Measurements from ENCODE around the gene ATE1.

The ATE1 gene

GRCh38 chr10:121694966-121695643, 232.7 kb downstream of the ATE1 start:
- no peak for DNase-seq
- Mint-ChIP-seq H3K27ac (no peak overlapping the region), H3K27me3 (no peaks in the 10 kb centered on the region), H3K4me1 (ENCODE audit: low read depth) (no peaks in the 10 kb centered on the region), H3K36me3 (ENCODE audit: low read depth) (no peaks in the 10 kb centered on the region), H3K9me3 (peaks cover 6% of the 10 kb centered on the region), H3K4me3 (no peak overlapping the region)

GRCh38 chr10:121694327-121694965, 233.4 kb downstream of the ATE1 start:
- no peak overlapping the region for H3K4me3 Mint-ChIP-seq
- peaks cover 5% of the 10 kb centered on the region for H3K9me3 Mint-ChIP-seq
- no peaks in the 10 kb centered on the region for H3K4me1 Mint-ChIP-seq (ENCODE audit: low read depth)
- H3K36me3 Mint-ChIP-seq (ENCODE audit: low read depth): no peaks in the 10 kb centered on the region
- H3K27ac Mint-ChIP-seq: no peak overlapping the region
- H3K27me3 Mint-ChIP-seq: no peaks in the 10 kb centered on the region
- DNase-seq: no peak

GRCh38 chr10:121692626-121693025, 235.2 kb downstream of the ATE1 start:
- no peak for DNase-seq
- Mint-ChIP-seq H3K4me3 (no peak overlapping the region), H3K27me3 (no peaks in the 10 kb centered on the region), H3K9me3 (no peaks in the 10 kb centered on the region), H3K27ac (no peak overlapping the region), H3K36me3 (ENCODE audit: low read depth) (no peaks in the 10 kb centered on the region), H3K4me1 (ENCODE audit: low read depth) (no peaks in the 10 kb centered on the region)

GRCh38 chr10:121690970-121691369, 236.9 kb downstream of the ATE1 start:
- DNase-seq: no peak
- H3K4me1 Mint-ChIP-seq (ENCODE audit: low read depth): no peaks in the 10 kb centered on the region
- H3K27ac Mint-ChIP-seq: no peak overlapping the region
- H3K36me3 Mint-ChIP-seq (ENCODE audit: low read depth): no peaks in the 10 kb centered on the region
- no peaks in the 10 kb centered on the region for H3K9me3 Mint-ChIP-seq
- H3K27me3 Mint-ChIP-seq: no peaks in the 10 kb centered on the region
- H3K4me3 Mint-ChIP-seq: no peak overlapping the region

All from activated T-cell treated with anti-CD3 and anti-CD28 coated beads, Interleukin-2, amount 50 U/mL, for 24 hours (primary cell).